ENCODE data around the gene PTPRN2.

Gene PTPRN2

DNA sequence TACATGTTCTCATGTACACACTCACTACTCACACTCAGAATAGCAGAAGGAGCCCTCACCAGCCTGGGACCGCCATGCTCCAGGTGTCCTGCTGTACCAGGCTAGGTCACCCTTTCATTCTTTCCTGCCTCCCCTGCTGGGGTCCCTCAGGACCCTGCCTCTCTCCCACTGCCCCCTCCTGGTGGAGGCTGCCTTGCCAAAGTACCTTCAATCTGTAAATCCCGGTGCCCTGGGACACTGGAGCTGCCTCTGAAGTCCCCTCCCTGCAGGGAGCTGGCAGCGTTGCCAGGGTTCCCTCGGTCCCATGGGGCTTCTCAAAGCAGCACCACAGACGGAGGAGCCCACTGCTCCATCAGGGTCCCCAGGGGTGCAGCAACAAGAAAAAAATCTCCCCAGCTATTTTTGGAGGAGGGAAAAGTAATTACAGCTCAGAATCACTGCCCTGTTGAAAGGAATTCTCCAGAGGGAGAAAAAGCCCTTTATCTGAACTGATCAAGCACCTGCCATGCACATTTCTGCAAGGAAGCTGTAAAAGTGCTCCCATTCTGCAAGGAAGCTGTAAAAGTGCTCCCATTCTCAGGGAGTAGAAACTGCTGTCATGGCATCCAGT lies 259.9 kb downstream of the PTPRN2 start:
- TF ChIP-seq CTCF (IDR thresholded peaks at IDR 0.05; ENCODE audit: low read depth, low read length, missing control alignments), result no peak
- no peak overlapping the region for H3K4me3 ChIP-seq (ENCODE audit: low read depth, low read length)
- no peak for DNase-seq (ENCODE audit: low read depth)

GRCh38 chr7:158327012-158327411 lies 260.6 kb downstream of the PTPRN2 start:
- TF ChIP-seq CTCF (IDR thresholded peaks at IDR 0.05; ENCODE audit: low read depth, low read length, missing control alignments), result no peak
- no peak for DNase-seq (ENCODE audit: low read depth)
- no peak overlapping the region for H3K4me3 ChIP-seq (ENCODE audit: low read depth, low read length)

GRCh38 chr7:158325530-158326381 lies 261.9 kb downstream of the PTPRN2 start:
- DNase-seq (ENCODE audit: low read depth), result no peak
- TF ChIP-seq CTCF (IDR thresholded peaks at IDR 0.05; ENCODE audit: low read depth, low read length, missing control alignments), result no peak

GRCh38 chr7:158324397-158325360 lies 262.9 kb downstream of the PTPRN2 start:
- no peak overlapping the region for H3K4me3 ChIP-seq (ENCODE audit: low read depth, low read length)
- no peak for TF ChIP-seq CTCF (IDR thresholded peaks at IDR 0.05; ENCODE audit: low read depth, low read length, missing control alignments)
- no peak for DNase-seq (ENCODE audit: low read depth)

More at GRCh38 chr7:158325530-158326381, 261.9 kb downstream of the PTPRN2 start:
- no peak overlapping the region for H3K4me3 ChIP-seq (ENCODE audit: low read depth, low read length)

- no peak overlapping the region for H3K4me3 ChIP-seq (ENCODE audit: low read depth, low read length)
- no peak for DNase-seq (ENCODE audit: low read depth)
- no peak for TF ChIP-seq CTCF (IDR thresholded peaks at IDR 0.05; ENCODE audit: low read depth, low read length, missing control alignments)
Observed at GRCh38 chr7:158323741-158324396, 263.8 kb downstream of the PTPRN2 start.
